Ovary (tissue), 9 donors: Measurements from ENCODE around the gene LPIN3. TPM values are rescaled to one million over a fixed set of nuclear protein-coding genes. Genes with fewer than 3 reads are reported as not detected.

Source experiments
- DNase-seq, 5 donors: peaks; one replicate each; pipeline ENCODE4 v3.0.0-alpha.2; 2019 to 2020
- H3K27ac ChIP-seq, 2 donors: fragments of 200-600 bp; one replicate each; pipeline versions ENCODE4 v1.5.1 to v1.8.0; 2019 to 2022
- H3K27me3 ChIP-seq: fragments of 200-600 bp; one replicate; pipeline ENCODE4 v1.8.0; 2022
- H3K36me3 ChIP-seq: fragments of 200-600 bp; sonication (generic); one replicate; pipeline ENCODE4 v1.5.1; 2019
- H3K4me1 ChIP-seq: one replicate; pipeline ENCODE4 v1.8.1; 2013; ENCODE audit warnings: mild to moderate bottlenecking, moderate library complexity; ENCODE audit not compliant: insufficient read depth
- H3K4me3 ChIP-seq: fragments of 200-600 bp; sonication (generic); one replicate; pipeline ENCODE4 v1.5.1; 2017
- H3K9me3 ChIP-seq, 2 donors: fragments of 200-600 bp in 1 of 2; sonication (generic) in 1 of 2; one replicate each; pipeline versions ENCODE4 v1.5.1 to v1.8.1; 2013 to 2019; ENCODE audit warnings: mild to moderate bottlenecking in 1 of 2, moderate library complexity in 1 of 2
- CTCF ChIP-seq, 3 donors: fragments of 450-650 bp in 2 of 3; fragments of 200-600 bp in 1 of 3; IDR thresholded peaks; one replicate each; pipeline versions ENCODE4 v1.5.1 to v1.8.0; 2016 to 2022; ENCODE audit warnings: antibody characterized with exemption in 3 of 3, mild to moderate bottlenecking in 1 of 3
- EP300 ChIP-seq: sonication (generic); formaldehyde crosslinking; IDR thresholded peaks from one replicate; pipeline ENCODE4 v1.6.1; 2017; ENCODE audit warnings: antibody characterized with exemption
- POLR2A ChIP-seq: fragments of 450-650 bp; IDR thresholded peaks from one replicate; pipeline ENCODE4 v1.6.1; 2017; ENCODE audit warnings: antibody characterized with exemption, mild to moderate bottlenecking, moderate library complexity
- WGBS, 3 donors: extraction: QIAGEN DNeasy Blood & Tissue Kit in 1 of 3; methylation state at CpG; one replicate each; pipeline versions ENCODE4 v1.1.5 to v1.1.7; 2013 to 2017; 5-methylcytosine and 5-hydroxymethylcytosine counted together
- intact Hi-C, 4 donors: fragments of 100-400 bp; cut with DNase I; formaldehyde crosslinking; loops; one replicate each; pipeline versions ENCODE4 v1.11.0 to v1.15.1; 2022 to 2023
- polyA plus RNA-seq, 2 donors: library from polyadenylated mRNA; stranded (reverse); fragments of 200-250 nt in 1 of 2; fragments of 350-450 nt in 1 of 2; fragmentation: Illumina TruSeq in 1 of 2; extraction: RNeasy Lipid Tissue Mini Kit (QIAGEN cat#74804) in 1 of 2; gene quantifications; one replicate each; pipeline ENCODE4 v1.2.3, GENCODE V29; 2013 to 2014
- total RNA-seq, 7 donors: library from RNA; depleted of rRNA in 2 of 7; stranded (reverse); fragments of >200 nt in 2 of 7; fragmentation: NEBNext Ultra II Directional in 3 of 7; extraction: Animal tissue kit (Norgen Biotek cat#: 25700) in 3 of 7; gene quantifications; one replicate each; pipeline versions ENCODE4 v1.1.0 to v1.2.4, GENCODE V29; 2016 to 2023
- donor health status: DM: no; HTN: no; CAD: no; lungs with moderate emphysema.
- donor health status: DM: no; HTN: no; CAD: no.
- donor health status: Bipolar disorder and iron deficiency.
- donor health status: DM: yes; HTN: yes; CAD: no.
- donor health status: DM: no; HTN: no; CAD: no.
- donor health status: DM: yes; HTN: yes; CAD: no.

Gene LPIN3
- total and polyA plus RNA-seq, 9 donors = 5.1 to 21.6 (median 12.5) TPM

DNA sequence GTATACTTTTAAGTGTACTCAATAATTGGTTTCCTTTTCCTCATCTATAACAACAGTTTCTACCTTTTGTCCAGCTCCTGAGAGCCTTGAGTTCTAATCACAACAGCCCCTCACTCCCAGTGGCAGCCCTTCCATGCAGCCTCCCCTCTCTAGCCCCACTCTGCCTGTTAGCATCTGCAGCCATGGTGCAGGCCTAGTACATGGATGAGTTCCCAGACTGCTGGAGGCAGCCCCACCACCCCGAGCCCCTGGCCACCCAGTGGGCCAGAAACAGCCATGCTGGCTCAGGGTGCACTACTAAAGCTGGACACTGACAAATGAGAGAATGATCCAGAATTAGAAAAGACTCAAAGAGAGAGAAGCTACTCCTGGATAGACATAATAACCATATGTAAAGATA lies 9.7 kb upstream of the LPIN3 start:
- TF ChIP-seq POLR2A (no peak), CTCF (IDR thresholded peaks at IDR 0.05) (no peak), EP300 (no peak)
- H3K27me3 ChIP-seq = no peaks in the 10 kb centered on the region
- no peaks in the 10 kb centered on the region for H3K9me3 ChIP-seq
- intact Hi-C loops = loop anchor here in 3 of 4 donors (10.0 kb wide), 1 partner anchor 86 kb away; no protein-coding TSS in a partner anchor
- no peak overlapping the region for H3K4me3 ChIP-seq
- H3K27ac ChIP-seq = no peak overlapping the region
- peaks cover 9% of the 10 kb centered on the region for H3K4me1 ChIP-seq
- DNase-seq = no peak
- no peaks in the 10 kb centered on the region for H3K36me3 ChIP-seq
- WGBS, 3 donors = 69 to 85% (median 82%) methylated on average over 1 of the region's 1 CpG

DNA sequence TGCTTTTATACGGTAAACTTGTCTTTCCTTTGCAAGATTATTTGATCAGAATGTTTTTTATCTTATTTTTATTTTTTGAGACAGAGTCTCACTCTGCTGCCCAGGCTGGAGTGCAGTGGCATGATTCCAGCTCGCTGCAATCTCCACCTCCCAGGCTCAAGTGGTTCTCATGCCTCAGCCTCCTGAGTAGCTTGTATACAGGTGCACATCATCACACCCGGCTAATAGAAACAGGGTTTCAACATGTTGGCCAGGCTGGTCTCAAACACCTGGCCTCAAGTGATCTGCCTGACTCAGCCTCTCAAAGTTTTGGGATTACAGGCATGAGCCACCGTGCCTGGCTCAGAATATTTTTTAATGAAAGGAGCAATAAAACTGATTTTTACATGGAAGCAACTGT lies 8.9 kb upstream of the LPIN3 start:
- H3K36me3 ChIP-seq = no peaks in the 10 kb centered on the region
- no peaks in the 10 kb centered on the region for H3K9me3 ChIP-seq
- intact Hi-C loops = loop anchor here in 3 of 4 donors (10.0 kb wide), 1 partner anchor 87 kb away; no protein-coding TSS in a partner anchor
- no peak overlapping the region for H3K27ac ChIP-seq
- H3K4me3 ChIP-seq = no peak overlapping the region
- no peaks in the 10 kb centered on the region for H3K27me3 ChIP-seq
- 83 to 87% (median 85%) methylated on average over 4 of the region's 4 CpGs for WGBS, 3 donors
- TF ChIP-seq EP300 (no peak), CTCF (IDR thresholded peaks at IDR 0.05) (no peak), POLR2A (no peak)
- no peak for DNase-seq
- H3K4me1 ChIP-seq = peaks cover 9% of the 10 kb centered on the region

GRCh38 chr20:41334036-41334435 lies 6.6 kb upstream of the LPIN3 start:
- Histone ChIP-seq H3K4me1 (peaks cover 9% of the 10 kb centered on the region), H3K9me3 (no peaks in the 10 kb centered on the region), H3K36me3 (no peaks in the 10 kb centered on the region), H3K27ac (no peak overlapping the region), H3K4me3 (no peak overlapping the region), H3K27me3 (no peaks in the 10 kb centered on the region)
- DNase-seq = no peak
- intact Hi-C loops = loop anchor here in 3 of 4 donors (10.0 kb wide), 1 partner anchor 89 kb away; no protein-coding TSS in a partner anchor
- WGBS, 3 donors = 91 to 98% (median 92%) methylated on average over 2 of the region's 2 CpGs
- no peak for TF ChIP-seq CTCF (IDR thresholded peaks at IDR 0.05)
- TF ChIP-seq POLR2A = no peak

GRCh38 chr20:41334443-41335421 lies 5.9 kb upstream of the LPIN3 start:
- Histone ChIP-seq H3K4me1 (peaks cover 7% of the 10 kb centered on the region), H3K27ac (peak overlapping the region in 1 of 2 donors; percentile 12), H3K36me3 (no peaks in the 10 kb centered on the region), H3K4me3 (no peak overlapping the region), H3K27me3 (no peaks in the 10 kb centered on the region), H3K9me3 (no peaks in the 10 kb centered on the region)
- DNase-seq = peak in 1 of 5 donors; percentile 30
- 46 to 61% (median 55%) methylated on average over 15 of the region's 15 CpGs for WGBS, 3 donors
- intact Hi-C loops = loop anchor here (5.0 to 10.0 kb wide), 2 partner anchors 87 to 90 kb away; no protein-coding TSS in a partner anchor
- no peak for TF ChIP-seq EP300
- no peak for TF ChIP-seq CTCF (IDR thresholded peaks at IDR 0.05)
- no peak for TF ChIP-seq POLR2A
